HuH-7.5 (cell line): Measurements from ENCODE around the gene CALD1.
A peak's percentile ranks its signal among the peaks of the same experiment; 100 is the strongest.

Experiments used
- DNase-seq: peaks from one replicate; pipeline ENCODE4 v3.0.0; 2011; ENCODE audit warnings: low spot score

The CALD1 gene, protein sequence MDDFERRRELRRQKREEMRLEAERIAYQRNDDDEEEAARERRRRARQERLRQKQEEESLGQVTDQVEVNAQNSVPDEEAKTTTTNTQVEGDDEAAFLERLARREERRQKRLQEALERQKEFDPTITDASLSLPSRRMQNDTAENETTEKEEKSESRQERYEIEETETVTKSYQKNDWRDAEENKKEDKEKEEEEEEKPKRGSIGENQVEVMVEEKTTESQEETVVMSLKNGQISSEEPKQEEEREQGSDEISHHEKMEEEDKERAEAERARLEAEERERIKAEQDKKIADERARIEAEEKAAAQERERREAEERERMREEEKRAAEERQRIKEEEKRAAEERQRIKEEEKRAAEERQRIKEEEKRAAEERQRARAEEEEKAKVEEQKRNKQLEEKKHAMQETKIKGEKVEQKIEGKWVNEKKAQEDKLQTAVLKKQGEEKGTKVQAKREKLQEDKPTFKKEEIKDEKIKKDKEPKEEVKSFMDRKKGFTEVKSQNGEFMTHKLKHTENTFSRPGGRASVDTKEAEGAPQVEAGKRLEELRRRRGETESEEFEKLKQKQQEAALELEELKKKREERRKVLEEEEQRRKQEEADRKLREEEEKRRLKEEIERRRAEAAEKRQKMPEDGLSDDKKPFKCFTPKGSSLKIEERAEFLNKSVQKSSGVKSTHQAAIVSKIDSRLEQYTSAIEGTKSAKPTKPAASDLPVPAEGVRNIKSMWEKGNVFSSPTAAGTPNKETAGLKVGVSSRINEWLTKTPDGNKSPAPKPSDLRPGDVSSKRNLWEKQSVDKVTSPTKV

DNA sequence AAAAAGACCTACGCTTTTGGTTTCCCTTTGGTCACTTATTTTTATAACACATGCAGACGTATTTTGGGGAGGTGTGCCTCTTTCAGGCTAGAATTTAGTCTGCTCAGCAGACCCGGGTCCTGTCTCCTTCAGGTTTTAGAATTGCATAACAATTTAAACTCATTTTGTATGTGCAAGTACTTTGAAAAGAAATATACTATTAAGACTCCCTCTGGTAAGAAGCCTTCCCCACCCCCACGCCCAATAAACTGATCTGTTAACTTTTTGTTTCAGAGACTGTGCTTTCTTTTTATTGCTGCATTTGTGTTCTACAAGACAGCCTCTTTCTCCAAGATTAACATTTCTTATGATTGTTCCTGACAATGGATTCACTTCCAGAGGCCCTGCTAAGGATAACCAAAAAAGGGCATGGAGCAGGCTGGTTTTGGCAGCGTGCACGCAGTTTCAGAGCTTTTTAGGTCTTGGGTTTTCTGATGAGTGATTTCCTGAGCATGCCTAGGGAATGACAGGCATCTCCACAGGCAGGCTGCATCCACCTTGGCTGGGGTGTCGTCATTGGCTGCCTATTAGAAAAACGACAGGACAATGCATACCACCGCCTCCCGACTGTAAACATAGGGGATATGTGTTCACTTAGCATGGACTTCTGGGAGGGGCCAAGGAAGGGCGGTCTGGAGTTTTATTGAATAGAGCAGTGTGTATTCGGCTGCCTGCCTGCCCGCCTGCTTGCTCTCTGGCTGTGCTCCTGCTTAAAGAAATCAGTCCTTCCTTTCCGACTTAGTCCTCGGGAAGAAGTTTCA, at the start of gene CALD1:
Gene CALD1 (plus strand): TSS at position 694 of the 800 bp plus-strand sequence. CDS start 88,100 bp downstream, outside the sequence.
- peak; percentile 28 for DNase-seq

DNA sequence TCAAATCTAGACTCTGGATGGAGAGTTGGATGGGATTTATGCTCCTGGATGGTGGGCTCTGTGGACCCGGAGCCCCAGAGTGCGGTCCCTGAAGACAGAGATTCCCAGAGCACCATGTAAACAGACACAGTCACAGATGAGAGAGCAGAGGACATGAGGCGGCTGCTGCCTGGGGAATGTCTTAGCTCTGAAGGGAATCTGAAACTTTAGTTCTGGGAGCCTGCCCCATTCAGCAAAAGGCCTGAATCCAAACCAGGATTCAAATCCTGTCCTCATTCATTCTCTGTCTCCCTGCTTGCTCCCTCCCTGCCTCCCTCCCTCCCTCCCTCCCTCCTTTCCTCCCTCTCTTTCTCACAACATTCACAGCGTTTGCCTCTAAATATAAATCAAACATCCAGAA, 49.5 kb upstream of the CALD1 start:
- no peak for DNase-seq

DNA sequence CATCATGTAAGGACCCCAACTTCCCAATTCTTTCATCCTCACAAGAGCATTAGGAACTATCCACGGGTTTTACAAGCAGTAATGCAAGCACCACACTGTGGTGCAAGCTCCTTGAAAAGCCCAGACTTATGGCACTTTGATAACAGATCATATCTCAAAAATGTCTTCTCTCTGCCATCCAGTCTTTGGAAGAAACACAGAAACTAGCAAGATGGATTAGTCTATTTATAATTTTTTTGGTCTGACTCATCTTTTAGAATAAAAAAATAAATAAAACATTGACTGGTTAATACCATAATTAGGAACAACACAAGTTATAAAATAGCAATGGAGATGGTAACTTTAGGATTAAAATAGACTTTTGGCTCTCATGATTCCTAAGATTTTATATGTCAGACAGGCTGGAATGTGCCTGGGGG, 49.0 kb upstream of the CALD1 start:
- DNase-seq: no peak

DNA sequence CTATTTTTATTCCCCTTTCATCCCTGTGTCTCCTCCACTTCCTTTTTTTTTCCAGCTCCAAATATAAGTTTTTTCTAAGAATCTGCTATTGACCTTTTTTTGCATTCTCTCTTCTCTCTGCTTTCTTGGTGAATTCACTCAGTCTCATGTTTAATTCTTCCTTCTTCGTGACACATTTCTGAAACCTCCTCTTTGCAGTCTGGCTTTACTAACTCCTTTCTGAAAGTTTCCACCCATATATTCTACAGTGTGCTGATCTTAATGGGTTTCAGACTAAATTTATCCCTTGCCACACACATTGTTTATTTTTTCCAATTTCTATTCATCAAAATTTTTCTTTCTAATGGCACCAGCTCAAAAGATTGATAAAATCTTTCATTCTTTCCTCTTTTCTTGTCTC, 47.8 kb upstream of the CALD1 start:
- no peak for DNase-seq

DNA sequence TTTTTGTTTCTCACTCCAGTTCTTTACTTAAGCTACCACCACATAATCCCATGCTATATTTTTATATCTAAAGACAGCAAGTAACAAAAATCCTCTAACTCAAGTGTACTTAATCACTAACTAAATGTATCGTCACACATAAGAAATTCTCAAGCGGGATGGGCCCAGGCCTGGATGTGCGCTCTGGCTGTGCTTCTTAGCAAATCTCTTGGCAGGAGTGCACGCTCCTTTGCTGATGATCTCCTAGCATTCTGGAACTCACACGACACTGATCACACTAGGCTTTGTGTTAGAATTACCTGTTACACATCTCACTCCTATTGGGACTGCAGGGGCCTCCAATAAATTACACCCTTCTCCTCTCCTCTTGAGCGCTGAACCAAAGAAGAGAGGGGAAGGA, 46.7 kb upstream of the CALD1 start:
- no peak for DNase-seq

DNA sequence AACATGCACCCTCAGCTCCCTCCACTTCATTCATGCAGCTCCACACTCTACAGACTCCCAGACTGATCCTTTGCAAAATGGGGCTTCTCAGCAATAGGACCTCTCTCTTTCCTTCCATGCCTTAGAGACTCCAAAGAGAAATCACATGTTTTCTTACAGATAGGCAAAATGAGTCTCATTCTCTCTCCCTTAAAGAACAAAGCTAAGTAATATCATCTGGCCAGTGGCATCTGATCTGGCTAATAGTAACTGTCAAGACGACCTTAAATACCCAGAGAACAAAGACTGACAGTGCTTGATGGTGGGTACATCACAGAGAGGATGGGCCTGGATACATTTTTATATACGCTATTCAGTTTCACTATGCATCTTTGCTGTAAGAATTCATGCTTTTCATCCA, 43.1 kb upstream of the CALD1 start:
- DNase-seq: no peak

DNA sequence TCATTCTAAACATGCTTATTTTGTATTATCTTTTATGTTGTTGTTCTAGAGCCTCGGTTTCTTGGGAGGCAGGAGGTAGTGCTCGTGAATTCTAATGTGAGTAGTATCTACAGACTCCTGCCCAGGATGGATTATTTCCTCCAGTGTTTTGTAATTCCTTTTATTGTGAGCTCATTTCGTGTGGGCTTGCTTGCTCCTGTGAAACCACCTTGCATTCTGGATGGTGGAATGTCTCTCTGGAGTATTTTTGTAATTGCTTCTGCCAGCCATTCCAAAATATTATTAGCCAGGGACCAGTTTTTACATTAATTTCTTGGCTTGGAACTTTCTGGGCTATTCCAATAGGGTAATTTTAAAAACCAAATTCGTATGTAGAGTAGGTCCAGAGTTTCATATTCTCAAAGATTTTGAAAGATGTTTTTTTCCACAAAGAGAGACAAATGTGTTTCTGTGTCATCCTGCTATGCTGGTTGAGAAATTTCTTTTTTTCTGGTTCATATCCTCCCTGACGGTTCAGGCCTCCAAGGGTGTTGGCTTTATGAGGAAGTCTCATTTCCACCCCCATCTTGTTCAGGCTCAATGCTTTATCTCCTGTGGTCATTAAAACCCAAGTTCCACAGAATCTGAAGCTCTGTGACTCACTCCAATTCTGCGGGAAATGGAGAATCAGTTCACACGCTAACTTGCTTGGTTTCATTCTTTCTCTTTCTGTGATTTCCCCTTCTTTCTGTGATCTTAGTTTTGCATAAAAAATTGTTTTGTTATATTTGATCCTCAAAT, 41.7 kb upstream of the CALD1 start:
- no peak for DNase-seq

DNA sequence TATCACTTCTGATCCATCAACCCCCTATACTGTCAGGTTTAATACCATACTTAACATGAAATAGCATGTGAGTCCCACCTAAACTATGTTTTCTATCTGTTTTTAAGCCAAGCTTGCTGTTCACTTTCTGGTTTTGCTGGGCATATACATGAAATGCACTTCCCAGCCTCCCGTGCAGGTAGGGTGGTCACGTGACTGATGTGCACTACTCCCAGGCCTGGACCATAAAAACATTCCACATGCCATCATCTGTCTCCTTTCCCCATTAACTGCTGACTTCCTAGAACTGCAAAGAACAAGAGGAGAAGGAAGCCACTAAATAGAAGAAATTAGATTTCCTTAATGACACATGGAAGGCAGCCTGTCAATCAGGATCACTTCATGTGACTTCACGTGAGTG, 40.1 kb upstream of the CALD1 start:
- DNase-seq: no peak

DNA sequence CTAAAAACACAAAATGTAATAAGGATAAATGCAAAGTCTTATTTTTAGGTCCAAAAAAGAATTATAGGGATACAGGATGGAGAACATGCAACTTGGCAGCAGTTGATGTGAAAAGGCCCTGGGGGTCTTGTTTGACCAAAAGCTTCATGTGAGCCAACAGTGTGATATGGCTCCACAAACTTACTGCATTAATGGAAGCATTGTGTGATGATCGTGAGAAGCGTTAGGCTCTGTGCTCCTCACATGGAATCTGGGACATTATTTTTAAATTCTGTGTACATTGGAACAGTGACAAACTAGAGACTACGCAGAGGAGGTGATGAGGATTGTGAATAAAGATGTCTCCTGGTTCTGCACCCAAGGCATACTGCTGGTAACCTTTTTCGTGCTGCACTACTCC, 39.1 kb upstream of the CALD1 start:
- no peak for DNase-seq

DNA sequence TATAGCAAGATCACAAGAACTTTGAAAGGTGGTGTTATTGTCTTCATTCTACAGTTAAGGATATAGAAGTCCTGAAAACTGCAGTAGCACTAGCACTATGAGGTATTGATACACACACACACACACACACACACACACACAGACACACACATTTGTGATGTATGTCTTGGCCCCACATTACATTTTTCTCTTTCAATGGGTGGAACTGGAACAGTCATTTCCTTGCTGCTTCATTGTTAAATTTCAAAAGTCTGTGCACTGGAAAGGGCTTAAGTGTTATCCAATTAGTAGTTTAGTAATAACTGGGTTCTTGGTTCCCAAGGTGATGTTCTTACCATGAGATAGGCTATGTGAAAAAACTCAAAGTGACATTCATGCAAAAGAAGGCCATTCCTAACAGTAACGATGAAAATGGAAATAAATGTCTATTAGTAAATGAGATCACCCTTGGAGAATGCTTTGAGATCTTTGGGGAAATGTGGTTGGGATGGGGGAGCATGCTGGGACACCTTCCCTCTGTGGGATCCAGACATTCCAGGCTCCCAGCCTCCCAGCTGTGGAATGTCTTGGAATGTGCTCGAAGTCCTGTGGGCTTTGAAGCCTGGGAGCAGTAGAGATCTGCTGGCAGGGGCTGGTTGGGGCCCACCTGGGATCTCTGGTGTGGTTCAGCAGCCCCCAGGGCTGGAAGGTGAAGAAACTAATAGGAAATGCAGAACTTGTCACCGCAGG, 37.4 kb upstream of the CALD1 start:
- no peak for DNase-seq

DNA sequence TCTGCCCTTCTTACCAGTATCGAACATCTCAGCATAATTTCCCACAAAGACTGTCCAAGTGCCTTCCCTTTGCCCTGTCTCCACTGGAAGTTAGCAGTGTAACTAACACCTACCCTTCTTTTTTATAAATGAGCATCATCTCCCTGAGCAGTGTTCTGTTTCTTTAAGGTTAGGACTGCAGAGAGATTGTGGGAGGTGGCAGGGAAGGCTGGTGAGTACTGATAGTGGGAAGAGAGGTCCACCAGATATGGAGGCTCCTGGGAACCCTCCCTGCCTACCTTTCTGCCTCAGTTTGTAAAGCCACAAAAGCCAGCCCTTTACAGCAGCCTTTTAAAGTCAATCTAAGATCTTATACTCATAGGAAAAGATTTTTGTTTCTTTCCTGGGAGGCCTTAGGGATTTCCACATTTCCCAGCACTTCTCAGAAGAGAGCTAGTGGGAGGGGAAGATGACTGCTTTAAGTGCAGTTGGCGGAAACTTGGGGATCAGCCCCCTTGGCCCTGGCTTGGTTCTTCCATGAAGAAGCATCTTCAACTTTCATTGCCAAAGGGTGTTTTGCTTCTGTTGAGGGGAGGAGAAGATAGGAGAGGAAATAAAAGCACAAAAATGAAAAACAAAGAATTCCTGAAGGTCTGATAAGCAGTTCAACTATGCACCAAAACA, 36.6 kb upstream of the CALD1 start:
- no peak for DNase-seq

DNA sequence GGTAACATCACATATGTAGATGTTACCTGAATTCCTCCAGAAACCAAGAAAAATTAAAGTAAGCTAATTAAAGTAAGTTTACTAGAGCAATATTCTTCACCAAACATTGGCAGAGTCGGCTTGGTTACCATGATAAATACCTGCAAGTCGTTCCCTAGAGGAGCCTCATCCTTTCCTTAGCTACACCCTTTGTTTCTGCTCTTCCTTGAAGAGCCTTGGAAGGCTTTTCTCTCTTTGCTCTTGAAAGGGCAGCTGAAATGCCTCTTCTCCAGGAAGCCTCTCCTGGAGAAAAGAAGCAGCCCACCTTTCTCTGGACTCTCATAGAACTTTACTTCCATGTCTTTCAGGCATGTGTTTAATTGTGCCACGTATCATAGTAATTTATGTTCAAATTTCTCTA, 34.9 kb upstream of the CALD1 start:
- DNase-seq: no peak

DNA sequence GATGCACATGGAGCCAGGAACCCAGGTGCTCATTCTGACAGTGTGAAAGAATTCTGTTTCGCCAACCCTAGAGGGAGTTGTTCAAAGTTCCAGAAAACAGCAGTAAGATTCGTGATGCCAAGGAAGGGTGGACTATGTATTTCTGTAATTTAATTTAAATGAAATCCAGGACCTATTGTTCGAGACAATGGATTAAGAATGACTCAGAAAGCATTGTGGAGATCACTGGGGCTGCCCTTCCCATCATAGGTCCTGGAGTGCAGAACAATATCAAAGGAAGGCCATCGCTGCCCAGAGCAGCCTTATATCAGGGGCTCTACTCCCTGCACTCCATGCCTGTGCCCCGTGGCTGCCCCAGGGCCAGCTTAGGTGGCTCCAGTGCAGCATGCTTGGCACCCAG, 32.1 kb upstream of the CALD1 start:
- no peak for DNase-seq

DNA sequence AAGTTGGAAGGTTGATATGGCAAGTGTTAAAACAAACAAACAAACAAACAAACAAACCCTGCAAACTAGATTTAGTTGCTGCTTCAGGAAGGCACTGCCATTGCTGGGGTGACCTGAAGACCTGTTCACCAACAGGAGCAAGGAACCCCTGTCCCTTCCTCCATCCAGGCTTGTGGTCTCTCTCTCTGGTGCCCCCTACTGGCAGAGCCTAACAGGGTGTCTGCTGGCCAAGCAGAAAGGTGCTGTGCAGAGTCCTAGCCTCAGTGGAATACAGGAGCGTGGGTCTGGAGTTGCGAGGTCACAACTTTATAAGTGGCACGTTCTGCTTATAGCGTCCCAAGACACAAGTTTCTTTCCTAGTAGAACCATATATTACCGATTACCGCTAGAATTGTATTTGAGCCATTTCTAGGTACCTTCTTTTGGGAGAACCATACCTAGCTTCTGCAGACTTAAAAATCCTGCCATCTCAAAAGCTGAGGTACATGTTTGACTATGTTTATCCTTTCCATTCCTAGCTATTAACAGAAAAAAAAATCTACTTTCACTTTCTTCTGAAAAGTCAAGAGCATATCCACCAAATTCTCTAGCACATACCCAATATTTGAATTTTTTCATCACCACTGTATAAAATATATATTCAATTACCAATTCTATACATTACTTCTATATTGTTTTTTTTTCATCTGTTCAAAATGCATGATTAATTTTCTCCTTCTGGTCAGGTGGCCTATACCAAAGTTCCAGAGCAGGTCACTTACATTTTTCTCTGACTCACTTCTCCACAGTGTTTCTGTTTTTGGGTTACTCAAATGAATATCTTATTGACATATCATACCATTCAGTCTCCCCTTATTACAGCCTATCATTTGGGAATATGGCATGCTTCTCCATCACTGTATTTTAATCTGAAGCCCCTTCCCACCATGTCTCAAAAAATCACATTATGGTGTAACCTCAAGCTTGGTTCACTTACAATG, 29.1 kb upstream of the CALD1 start:
- peak; percentile 15 for DNase-seq

DNA sequence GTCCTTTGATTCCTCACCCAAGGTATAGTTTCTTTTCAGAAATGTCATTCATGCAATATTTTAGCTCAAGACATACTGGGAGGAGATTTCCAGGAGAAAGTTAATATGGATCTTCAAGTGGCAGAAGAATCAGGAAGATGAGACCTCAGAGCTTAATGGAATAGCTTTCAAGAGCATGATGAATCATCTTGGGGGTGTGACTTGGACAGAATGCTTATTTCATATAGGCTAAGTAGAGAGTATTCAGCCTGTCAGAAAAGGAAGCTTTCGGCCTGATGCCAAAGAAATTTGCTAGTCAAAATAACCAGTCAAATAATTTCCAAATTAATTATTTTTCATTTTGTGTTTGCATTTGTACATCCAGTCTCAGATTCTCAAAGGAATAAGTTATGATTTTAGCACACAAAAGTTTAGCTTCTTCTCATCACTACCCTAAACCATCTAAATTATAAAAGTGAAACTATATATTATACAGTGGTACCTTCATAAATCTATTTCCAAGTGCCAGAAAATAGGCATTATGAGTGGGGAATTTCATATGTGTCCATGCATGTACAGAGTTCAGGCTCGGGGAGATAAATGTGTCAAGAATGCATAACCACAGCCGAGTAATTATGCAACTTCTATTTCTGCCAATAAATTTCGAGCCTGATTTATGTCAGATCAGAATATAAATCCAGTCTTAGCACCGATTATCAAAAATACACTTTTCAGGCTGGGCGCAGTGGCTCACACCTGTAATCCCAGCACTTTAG, 27.3 kb upstream of the CALD1 start:
- DNase-seq: no peak

DNA sequence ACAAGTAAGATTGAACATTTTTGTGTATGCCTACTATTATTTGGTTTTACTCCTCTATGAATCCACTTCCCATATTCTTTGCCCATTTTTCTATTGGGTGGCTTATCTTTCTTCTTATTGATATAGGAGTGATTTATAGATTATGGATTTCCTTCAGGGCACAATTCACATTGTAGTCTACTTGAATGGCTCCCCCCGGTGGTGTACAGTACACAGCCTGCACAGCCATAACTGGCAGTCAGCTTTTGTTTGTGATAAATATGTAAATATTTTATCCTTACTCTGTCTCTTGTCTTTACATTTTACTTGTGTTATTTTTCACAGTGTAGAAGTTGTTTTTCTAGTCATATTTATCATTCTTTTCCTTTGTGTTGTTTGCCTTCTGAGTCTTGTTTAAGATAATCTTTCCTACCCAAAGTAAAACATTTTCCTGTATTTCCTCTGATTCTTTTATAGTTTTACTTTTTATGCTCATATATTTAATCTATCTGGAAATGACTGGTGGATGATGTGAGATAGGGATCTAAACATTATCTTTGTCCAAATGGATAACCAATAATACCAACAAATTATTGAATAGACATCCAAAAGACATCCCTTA, 23.9 kb upstream of the CALD1 start:
- no peak for DNase-seq

DNA sequence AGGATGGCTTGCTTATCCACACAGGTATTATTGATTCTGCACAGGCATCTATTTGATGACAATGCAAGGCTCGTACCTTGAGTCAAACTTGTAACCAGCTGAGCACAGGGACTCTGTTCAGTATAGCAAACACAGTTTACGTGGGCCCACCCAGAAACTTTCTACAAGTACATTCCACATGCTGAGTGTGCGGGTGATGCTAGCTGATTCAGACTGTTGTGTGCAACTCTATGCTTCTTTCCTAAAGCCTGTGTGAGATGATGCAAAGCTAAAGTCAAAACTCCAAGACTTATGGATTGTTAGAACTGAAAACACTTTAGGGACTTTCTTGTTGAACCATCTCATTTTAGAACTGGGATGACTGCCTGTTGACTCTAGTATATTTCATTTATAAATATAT, 21.5 kb upstream of the CALD1 start:
- no peak for DNase-seq

DNA sequence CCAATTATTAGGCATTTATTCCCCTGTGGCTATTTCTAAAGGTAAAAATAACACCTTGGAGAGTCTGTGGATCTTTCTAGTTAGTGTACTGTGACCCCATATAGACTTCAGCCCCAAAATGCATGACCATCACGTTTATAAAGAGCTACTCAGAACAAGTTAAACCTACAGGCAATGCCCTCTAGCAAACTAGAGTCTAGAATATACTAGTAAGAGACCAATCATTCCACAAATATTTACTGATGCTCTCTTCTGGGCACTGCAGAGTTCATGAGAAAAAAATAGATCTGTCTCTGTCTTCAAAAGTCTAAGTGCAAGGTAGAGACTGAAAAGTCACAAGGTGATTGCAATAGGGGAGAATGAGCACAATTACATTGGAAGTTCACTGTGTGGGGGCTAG, 20.5 kb upstream of the CALD1 start:
- DNase-seq: no peak
